Natural killer cell (primary cell): Measurements from ENCODE around the gene LHX3. TPM values are rescaled to one million over a fixed set of nuclear protein-coding genes. Genes with fewer than 3 reads are reported as not detected.

ENCODE experiments used
- ATAC-seq, 3 donors: fragments of 150-1000 bp in 2 of 3; fragments of 200-7000 bp in 1 of 3; cut with Tn5 transposase; 1 replicate in 1 of 3; 2 replicates in 2 of 3; pipeline ENCODE4 v1.10.0; 2021; ENCODE audit warnings: mild to moderate bottlenecking in 2 of 3, moderate library complexity in 2 of 3
- DNase-seq, 2 donors: peaks; one replicate each; pipeline versions ENCODE4 v3.0.0 to v3.0.0-alpha.2; 2013 to 2021; ENCODE audit warnings: mixed read lengths in 1 of 2
- H3K27ac ChIP-seq: one replicate; pipeline ENCODE4 v1.5.1; 2013; ENCODE audit warnings: mild to moderate bottlenecking, low read length
- H3K27me3 ChIP-seq: one replicate; pipeline ENCODE4 v1.6.1; 2013; ENCODE audit warnings: low read length; ENCODE audit not compliant: control insufficient read depth, insufficient read depth
- H3K36me3 ChIP-seq: one replicate; pipeline ENCODE4 v1.6.1; 2013; ENCODE audit warnings: low read length; ENCODE audit not compliant: control insufficient read depth, insufficient read depth
- H3K4me1 ChIP-seq: one replicate; pipeline ENCODE4 v1.6.1; 2013; ENCODE audit warnings: low read length; ENCODE audit not compliant: control insufficient read depth, insufficient read depth
- H3K4me3 ChIP-seq: one replicate; pipeline ENCODE4 v1.5.1; 2013; ENCODE audit warnings: low read length
- H3K9me3 ChIP-seq: one replicate; pipeline ENCODE4 v1.6.1; 2013; ENCODE audit warnings: low read length; ENCODE audit not compliant: control insufficient read depth, insufficient read depth
- H3K27ac Mint-ChIP-seq, 2 donors: one replicate each; pipeline ENCODE4 v1.8.0; 2022; ENCODE audit warnings: mild to moderate bottlenecking in 2 of 2, mixed read lengths in 2 of 2, moderate library complexity in 1 of 2
- H3K27me3 Mint-ChIP-seq, 2 donors: one replicate each; pipeline ENCODE4 v1.8.0; 2022; ENCODE audit warnings: low read depth in 2 of 2, mixed read lengths in 2 of 2
- H3K36me3 Mint-ChIP-seq: one replicate; pipeline ENCODE4 v1.8.0; 2022; ENCODE audit warnings: mixed read lengths
- H3K4me1 Mint-ChIP-seq, 2 donors: one replicate each; pipeline ENCODE4 v1.8.0; 2022; ENCODE audit warnings: mixed read lengths in 2 of 2
- H3K4me3 Mint-ChIP-seq: one replicate; pipeline ENCODE4 v1.8.0; 2022; ENCODE audit warnings: mild to moderate bottlenecking, moderate library complexity, mixed read lengths
- H3K9me3 Mint-ChIP-seq, 2 donors: one replicate each; pipeline ENCODE4 v1.8.0; 2022; ENCODE audit warnings: mixed read lengths in 2 of 2
- CTCF ChIP-seq: fragments of 200-600 bp; IDR thresholded peaks from one replicate; pipeline ENCODE4 v1.8.0; 2022; ENCODE audit warnings: antibody characterized with exemption
- WGBS: methylation state at CpG from one replicate; pipeline ENCODE4 v1.1.7; 2013; ENCODE audit warnings: missing lambda C conversion rate; ENCODE audit not compliant: insufficient coverage; 5-methylcytosine and 5-hydroxymethylcytosine counted together
- intact Hi-C: fragments of 100-400 bp; cut with micrococcal nuclease; formaldehyde crosslinking; loops from one replicate; pipeline ENCODE4 v1.14.2; 2022
- total RNA-seq, 4 donors: library from RNA; stranded (reverse); fragments of 120-200 nt in 1 of 4; gene quantifications; one replicate each; pipeline versions ENCODE4 v1.2.3 to v1.2.4, GENCODE V29; 2013 to 2022

LHX3 gene
- total RNA-seq, 3 donors from 2014 or later (not counting 1 experiment from before 2014, with no cell fraction given), result 0.38 TPM; not detected in 2

- Histone ChIP-seq H3K36me3 (no peaks in the 10 kb centered on the region), H3K27ac (no peak overlapping the region), H3K9me3 (no peaks in the 10 kb centered on the region), H3K4me3 (no peak overlapping the region), H3K27me3 (no peaks in the 10 kb centered on the region), H3K4me1 (no peaks in the 10 kb centered on the region)
- Mint-ChIP-seq H3K27ac (no peak overlapping the region), H3K9me3 (no peaks in the 10 kb centered on the region), H3K4me3 (no peak overlapping the region), H3K36me3 (no peaks in the 10 kb centered on the region), H3K4me1 (no peaks in the 10 kb centered on the region), H3K27me3 (no peaks in the 10 kb centered on the region)
- no peak for TF ChIP-seq CTCF
- 81% methylated on average over 22 of the region's 22 CpGs for WGBS
- intact Hi-C loops, result no loop called here
- ATAC-seq (no peak), DNase-seq (no peak)
These were observed 57.7 kb downstream of the LHX3 start for GRCh38 chr9:136147038-136147889.

Other genes with a start within 250 kb of the LHX3 start
- gene UBAC1, start 243.8 kb downstream of the LHX3 start, total RNA-seq, result 10 to 100 TPM; 22.7 to 31.8 (median 27.6) TPM
- gene NACC2, start 109.8 kb downstream of the LHX3 start, total RNA-seq, result 10 to 100 TPM; 14.5 to 21.6 (median 21.2) TPM
- 10 to 100 TPM; 19.5 to 34.3 (median 33.6) TPM for gene TMEM250, start 86.3 kb downstream of the LHX3 start, total RNA-seq
- 10 to 100 TPM; 10.8 to 16.7 (median 16.6) TPM for gene QSOX2, start 40.7 kb upstream of the LHX3 start, total RNA-seq
- under 1 TPM in 1 of 3 donors, not detected in 2; 0.18 TPM for gene CCDC187, start 99.0 kb upstream of the LHX3 start, total RNA-seq
- 1 to 10 TPM; 2.6 to 4.2 (median 3.4) TPM for gene GPSM1, start 122.4 kb upstream of the LHX3 start, total RNA-seq
- gene DNLZ, start 158.6 kb upstream of the LHX3 start, total RNA-seq, result 10 to 100 TPM; 24.6 to 34.8 (median 28.9) TPM
- gene CARD9, start 168.5 kb upstream of the LHX3 start, total RNA-seq, result 1 to 10 TPM; 1.6 to 4.2 (median 4.0) TPM
- 10 to 100 TPM in 1 of 3 donors, 1 to 10 TPM in 2; 9.0 to 11.3 (median 9.4) TPM for gene SNAPC4, start 195.0 kb upstream of the LHX3 start, total RNA-seq
- 10 to 100 TPM; 38.7 to 62.3 (median 41.6) TPM for gene ENTR1, start 205.5 kb upstream of the LHX3 start, total RNA-seq
- 10 to 100 TPM; 78.3 to 84.8 (median 79.3) TPM for gene PMPCA, start 205.5 kb upstream of the LHX3 start, total RNA-seq
- 10 to 100 TPM; 12.1 to 15.7 (median 14.4) TPM for gene INPP5E, start 234.7 kb upstream of the LHX3 start, total RNA-seq